GM12878 (cell line): ENCODE results near the gene CFAP107. TPM values are rescaled to one million over a fixed set of nuclear protein-coding genes. Genes with fewer than 3 reads are reported as not detected.

Source experiments
- CHD1 ChIP-seq: IDR thresholded peaks from 2 replicates; pipeline ENCODE4 v1.6.1; 2012; ENCODE audit warnings: low read depth, low read length, improper control_type of control experiment
- EP300 ChIP-seq, 2 experiments: fragments of 150-350 bp in 1 of 2; IDR thresholded peaks; 2 replicates each; pipeline ENCODE4 v1.6.1; 2011 to 2012; ENCODE audit warnings: low read depth in 2 of 2, low read length in 2 of 2, borderline replicate concordance in 1 of 2, improper control_type of control experiment in 1 of 2, inconsistent platforms in 1 of 2; ENCODE audit not compliant: control insufficient read depth in 1 of 2
- GABPA ChIP-seq: IDR thresholded peaks from 2 replicates; pipeline ENCODE4 v1.6.1; 2014; ENCODE audit warnings: antibody characterized with exemption, low read depth, mild to moderate bottlenecking, inconsistent platforms
- NR2C2 ChIP-seq: IDR thresholded peaks from 2 replicates; pipeline ENCODE4 v1.6.1; 2011; ENCODE audit warnings: borderline replicate concordance, low read depth; ENCODE audit not compliant: control insufficient read depth, insufficient read length
- POLR2AphosphoS5 ChIP-seq: IDR thresholded peaks from 2 replicates; pipeline ENCODE4 v1.6.1; 2011; ENCODE audit warnings: mild to moderate bottlenecking, low read length, inconsistent platforms
- PRDM15 ChIP-seq: fragments of 450-650 bp; formaldehyde crosslinking; IDR thresholded peaks from 2 replicates; pipeline ENCODE4 v1.4.0; 2020; ENCODE audit warnings: mild to moderate bottlenecking, moderate library complexity
- ZNF24 ChIP-seq: fragments of 450-650 bp; IDR thresholded peaks from 2 replicates; pipeline ENCODE4 v1.6.1; 2017; ENCODE audit warnings: antibody characterized with exemption, mild to moderate bottlenecking
- polyA plus RNA-seq, 11 experiments: library from polyadenylated mRNA; depleted of rRNA in 4 of 11; unstranded in 6 of 11; stranded (reverse) in 5 of 11; fragments of >200 nt; fragmentation: Nextera tagmentation in 4 of 11; fragmentation: Illumina TruSeq in 1 of 11; extraction: Ambion mirVana in 4 of 11; extraction: Trizol in 1 of 11; gene quantifications; 1 replicate in 1 of 11; 2 replicates in 10 of 11; pipeline versions ENCODE4 v1.2.1 to v1.2.3, GENCODE V29; 2011 to 2016; ENCODE audit warnings: inconsistent platforms in 2 of 11, missing spikeins in 2 of 11, low read depth in 1 of 11
- total RNA-seq, 4 experiments: library from RNA; depleted of rRNA in 3 of 4; stranded (reverse); fragments of >200 nt in 3 of 4; fragmentation: Illumina TruSeq in 1 of 4; extraction: Trizol in 1 of 4; gene quantifications; 2 replicates each; pipeline versions ENCODE4 v1.2.1 to v1.2.3, GENCODE V29; 2013 to 2021
- TF ChIP-seq, protein P1 (sequence below): fragments of 450-650 bp; IDR thresholded peaks from 2 replicates; pipeline ENCODE4 v1.6.1; 2018; ENCODE audit warnings: borderline replicate concordance, mild to moderate bottlenecking; ENCODE audit not compliant: partially characterized antibody

CFAP107 gene
- total and polyA plus RNA-seq, 10 of the 15 experiments (the other 5 are each of a cell fraction or from before 2014, with no cell fraction given): not detected

GRCh38 chr1:12811409-12811784 lies 65.4 kb downstream of the CFAP107 start (continued):
- no peak for TF ChIP-seq NR2C2
- TF ChIP-seq, protein P1, sequence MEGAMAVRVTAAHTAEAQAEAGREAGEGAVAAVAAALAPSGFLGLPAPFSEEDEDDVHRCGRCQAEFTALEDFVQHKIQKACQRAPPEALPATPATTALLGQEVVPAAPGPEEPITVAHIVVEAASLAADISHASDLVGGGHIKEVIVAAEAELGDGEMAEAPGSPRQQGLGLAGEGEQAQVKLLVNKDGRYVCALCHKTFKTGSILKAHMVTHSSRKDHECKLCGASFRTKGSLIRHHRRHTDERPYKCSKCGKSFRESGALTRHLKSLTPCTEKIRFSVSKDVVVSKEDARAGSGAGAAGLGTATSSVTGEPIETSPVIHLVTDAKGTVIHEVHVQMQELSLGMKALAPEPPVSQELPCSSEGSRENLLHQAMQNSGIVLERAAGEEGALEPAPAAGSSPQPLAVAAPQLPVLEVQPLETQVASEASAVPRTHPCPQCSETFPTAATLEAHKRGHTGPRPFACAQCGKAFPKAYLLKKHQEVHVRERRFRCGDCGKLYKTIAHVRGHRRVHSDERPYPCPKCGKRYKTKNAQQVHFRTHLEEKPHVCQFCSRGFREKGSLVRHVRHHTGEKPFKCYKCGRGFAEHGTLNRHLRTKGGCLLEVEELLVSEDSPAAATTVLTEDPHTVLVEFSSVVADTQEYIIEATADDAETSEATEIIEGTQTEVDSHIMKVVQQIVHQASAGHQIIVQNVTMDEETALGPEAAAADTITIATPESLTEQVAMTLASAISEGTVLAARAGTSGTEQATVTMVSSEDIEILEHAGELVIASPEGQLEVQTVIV: no peak
- no peak for TF ChIP-seq PRDM15 (CRISPR knock-in tag)
- TF ChIP-seq GABPA: no peak
- no peak for TF ChIP-seq ZNF24
- no peak for TF ChIP-seq EP300 (IDR thresholded peaks at IDR 0.05; ENCODE audit: borderline replicate concordance in 1 of 2, control insufficient read depth in 1 of 2, low read depth in 2 of 2, low read length in 2 of 2)
- TF ChIP-seq POLR2AphosphoS5: no peak
- no peak for TF ChIP-seq CHD1

Other genes starting within 250 kb of the CFAP107 start
Only the 7 nearest of the 12 such genes appear.
- gene AADACL4, start 102.1 kb upstream of the CFAP107 start, total RNA-seq (2014; rRNA removed): not detected in 2 replicates
- gene AADACL4, start 102.1 kb upstream of the CFAP107 start, total RNA-seq (2014; rRNA removed; fragmentation: Illumina TruSeq; extraction: Trizol): not detected in 2 replicates
- not detected in 2 replicates for gene AADACL4, start 102.1 kb upstream of the CFAP107 start, total RNA-seq (2021)
- not detected in 2 replicates for gene AADACL4, start 102.1 kb upstream of the CFAP107 start, polyA plus RNA-seq (2011; rRNA removed)
- not detected in 2 replicates for gene AADACL4, start 102.1 kb upstream of the CFAP107 start, polyA plus RNA-seq (2014; fragmentation: Illumina TruSeq; extraction: Trizol)
- gene AADACL4, start 102.1 kb upstream of the CFAP107 start, polyA plus RNA-seq (2014; fragmentation: Nextera tagmentation; extraction: Ambion mirVana): not detected
- not detected in 2 replicates for gene AADACL4, start 102.1 kb upstream of the CFAP107 start, polyA plus RNA-seq (2014; rRNA removed)
- gene AADACL4, start 102.1 kb upstream of the CFAP107 start, polyA plus RNA-seq (2016; fragmentation: Nextera tagmentation; extraction: Ambion mirVana): not detected
- not detected in 2 replicates for gene AADACL3, start 30.1 kb upstream of the CFAP107 start, total RNA-seq (2014; rRNA removed)
- not detected in 2 replicates for gene AADACL3, start 30.1 kb upstream of the CFAP107 start, total RNA-seq (2014; rRNA removed; fragmentation: Illumina TruSeq; extraction: Trizol)
- not detected in 2 replicates for gene AADACL3, start 30.1 kb upstream of the CFAP107 start, total RNA-seq (2021)
- not detected in 2 replicates for gene AADACL3, start 30.1 kb upstream of the CFAP107 start, polyA plus RNA-seq (2011; rRNA removed)
- gene AADACL3, start 30.1 kb upstream of the CFAP107 start, polyA plus RNA-seq (2014; fragmentation: Illumina TruSeq; extraction: Trizol): not detected in 2 replicates
- gene AADACL3, start 30.1 kb upstream of the CFAP107 start, polyA plus RNA-seq (2014; fragmentation: Nextera tagmentation; extraction: Ambion mirVana): not detected
- gene AADACL3, start 30.1 kb upstream of the CFAP107 start, polyA plus RNA-seq (2014; rRNA removed): not detected in 2 replicates
- gene AADACL3, start 30.1 kb upstream of the CFAP107 start, polyA plus RNA-seq (2016; fragmentation: Nextera tagmentation; extraction: Ambion mirVana): not detected
- gene PRAMEF12, start 27.5 kb downstream of the CFAP107 start, total RNA-seq (2014; rRNA removed): not detected in 2 replicates
- gene PRAMEF12, start 27.5 kb downstream of the CFAP107 start, total RNA-seq (2014; rRNA removed; fragmentation: Illumina TruSeq; extraction: Trizol): not detected in 2 replicates
- gene PRAMEF12, start 27.5 kb downstream of the CFAP107 start, total RNA-seq (2021): not detected in 2 replicates
- gene PRAMEF12, start 27.5 kb downstream of the CFAP107 start, polyA plus RNA-seq (2011; rRNA removed): not detected in 2 replicates
- not detected in 2 replicates for gene PRAMEF12, start 27.5 kb downstream of the CFAP107 start, polyA plus RNA-seq (2014; fragmentation: Illumina TruSeq; extraction: Trizol)
- not detected for gene PRAMEF12, start 27.5 kb downstream of the CFAP107 start, polyA plus RNA-seq (2014; fragmentation: Nextera tagmentation; extraction: Ambion mirVana)
- gene PRAMEF12, start 27.5 kb downstream of the CFAP107 start, polyA plus RNA-seq (2014; rRNA removed): not detected in 2 replicates
- gene PRAMEF12, start 27.5 kb downstream of the CFAP107 start, polyA plus RNA-seq (2016; fragmentation: Nextera tagmentation; extraction: Ambion mirVana): not detected
- gene PRAMEF1, start 45.2 kb downstream of the CFAP107 start, total RNA-seq (2014; rRNA removed): not detected in 2 replicates
- gene PRAMEF1, start 45.2 kb downstream of the CFAP107 start, total RNA-seq (2014; rRNA removed; fragmentation: Illumina TruSeq; extraction: Trizol): not detected in 2 replicates
- gene PRAMEF1, start 45.2 kb downstream of the CFAP107 start, total RNA-seq (2021): not detected in 2 replicates
- not detected in 2 replicates for gene PRAMEF1, start 45.2 kb downstream of the CFAP107 start, polyA plus RNA-seq (2011; rRNA removed)
- not detected in 2 replicates for gene PRAMEF1, start 45.2 kb downstream of the CFAP107 start, polyA plus RNA-seq (2014; fragmentation: Illumina TruSeq; extraction: Trizol)
- not detected for gene PRAMEF1, start 45.2 kb downstream of the CFAP107 start, polyA plus RNA-seq (2014; fragmentation: Nextera tagmentation; extraction: Ambion mirVana)
- not detected in 2 replicates for gene PRAMEF1, start 45.2 kb downstream of the CFAP107 start, polyA plus RNA-seq (2014; rRNA removed)
- not detected for gene PRAMEF1, start 45.2 kb downstream of the CFAP107 start, polyA plus RNA-seq (2016; fragmentation: Nextera tagmentation; extraction: Ambion mirVana)
- not detected in 2 replicates for gene PRAMEF11, start 85.2 kb downstream of the CFAP107 start, total RNA-seq (2014; rRNA removed)
- not detected in 2 replicates for gene PRAMEF11, start 85.2 kb downstream of the CFAP107 start, total RNA-seq (2014; rRNA removed; fragmentation: Illumina TruSeq; extraction: Trizol)
- gene PRAMEF11, start 85.2 kb downstream of the CFAP107 start, total RNA-seq (2021): not detected in 2 replicates
- gene PRAMEF11, start 85.2 kb downstream of the CFAP107 start, polyA plus RNA-seq (2011; rRNA removed): not detected in 2 replicates
- not detected in 2 replicates for gene PRAMEF11, start 85.2 kb downstream of the CFAP107 start, polyA plus RNA-seq (2014; fragmentation: Illumina TruSeq; extraction: Trizol)
- gene PRAMEF11, start 85.2 kb downstream of the CFAP107 start, polyA plus RNA-seq (2014; fragmentation: Nextera tagmentation; extraction: Ambion mirVana): not detected
- gene PRAMEF11, start 85.2 kb downstream of the CFAP107 start, polyA plus RNA-seq (2014; rRNA removed): not detected in 2 replicates
- gene PRAMEF11, start 85.2 kb downstream of the CFAP107 start, polyA plus RNA-seq (2016; fragmentation: Nextera tagmentation; extraction: Ambion mirVana): not detected
- not detected in 2 replicates for gene HNRNPCL1, start 102.5 kb downstream of the CFAP107 start, total RNA-seq (2014; rRNA removed)
- gene HNRNPCL1, start 102.5 kb downstream of the CFAP107 start, total RNA-seq (2014; rRNA removed; fragmentation: Illumina TruSeq; extraction: Trizol): not detected in 2 replicates
- gene HNRNPCL1, start 102.5 kb downstream of the CFAP107 start, total RNA-seq (2021): not detected in 2 replicates
- gene HNRNPCL1, start 102.5 kb downstream of the CFAP107 start, polyA plus RNA-seq (2011; rRNA removed): not detected in 2 replicates
- not detected in 2 replicates for gene HNRNPCL1, start 102.5 kb downstream of the CFAP107 start, polyA plus RNA-seq (2014; fragmentation: Illumina TruSeq; extraction: Trizol)
- gene HNRNPCL1, start 102.5 kb downstream of the CFAP107 start, polyA plus RNA-seq (2014; fragmentation: Nextera tagmentation; extraction: Ambion mirVana): not detected
- gene HNRNPCL1, start 102.5 kb downstream of the CFAP107 start, polyA plus RNA-seq (2014; rRNA removed): not detected in 2 replicates
- gene HNRNPCL1, start 102.5 kb downstream of the CFAP107 start, polyA plus RNA-seq (2016; fragmentation: Nextera tagmentation; extraction: Ambion mirVana): not detected
- gene PRAMEF2, start 110.9 kb downstream of the CFAP107 start, total RNA-seq (2014; rRNA removed): not detected in 2 replicates
- gene PRAMEF2, start 110.9 kb downstream of the CFAP107 start, total RNA-seq (2014; rRNA removed; fragmentation: Illumina TruSeq; extraction: Trizol): not detected in 2 replicates
- not detected in 2 replicates for gene PRAMEF2, start 110.9 kb downstream of the CFAP107 start, total RNA-seq (2021)
- gene PRAMEF2, start 110.9 kb downstream of the CFAP107 start, polyA plus RNA-seq (2011; rRNA removed): not detected in 2 replicates
- gene PRAMEF2, start 110.9 kb downstream of the CFAP107 start, polyA plus RNA-seq (2014; fragmentation: Illumina TruSeq; extraction: Trizol): not detected in 2 replicates
- gene PRAMEF2, start 110.9 kb downstream of the CFAP107 start, polyA plus RNA-seq (2014; fragmentation: Nextera tagmentation; extraction: Ambion mirVana): not detected
- not detected in 2 replicates for gene PRAMEF2, start 110.9 kb downstream of the CFAP107 start, polyA plus RNA-seq (2014; rRNA removed)
- gene PRAMEF2, start 110.9 kb downstream of the CFAP107 start, polyA plus RNA-seq (2016; fragmentation: Nextera tagmentation; extraction: Ambion mirVana): not detected